HTR-8/SVneo (cell line): ENCODE results near the gene HOXD12.

ENCODE experiments used
- DNase-seq: peaks from one replicate; pipeline ENCODE4 v3.0.0; 2011; ENCODE audit warnings: low spot score, mixed read lengths; ENCODE audit not compliant: insufficient read length
- FAIRE-seq: peaks from 2 replicates; lab custom pipeline; 2011; peaks lifted over from hg19 to GRCh38; lab: Jason Lieb, UNC

HOXD12 gene

DNA sequence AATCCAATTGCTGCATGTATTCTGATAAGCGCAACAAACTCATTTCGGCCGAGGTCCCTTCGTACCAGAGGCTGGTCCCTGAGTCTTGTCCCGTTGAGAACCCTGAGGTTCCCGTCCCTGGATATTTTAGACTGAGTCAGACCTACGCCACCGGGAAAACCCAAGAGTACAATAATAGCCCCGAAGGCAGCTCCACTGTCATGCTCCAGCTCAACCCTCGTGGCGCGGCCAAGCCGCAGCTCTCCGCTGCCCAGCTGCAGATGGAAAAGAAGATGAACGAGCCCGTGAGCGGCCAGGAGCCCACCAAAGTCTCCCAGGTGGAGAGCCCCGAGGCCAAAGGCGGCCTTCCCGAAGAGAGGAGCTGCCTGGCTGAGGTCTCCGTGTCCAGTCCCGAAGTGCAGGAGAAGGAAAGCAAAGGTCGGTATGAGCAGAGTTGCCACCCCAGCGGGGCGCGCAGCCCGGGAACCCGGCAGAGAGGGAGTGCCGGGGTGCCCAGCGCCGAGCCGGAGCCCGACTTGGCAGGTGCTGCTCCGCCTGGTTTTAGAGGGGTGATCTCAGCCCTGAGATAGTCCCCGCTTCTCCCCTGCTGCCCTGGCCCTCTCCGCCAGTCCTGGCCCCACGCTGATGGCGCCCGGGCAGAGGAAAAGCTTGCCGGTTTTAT, 17.7 kb downstream of the HOXD12 start:
- DNase-seq: no peak
- no peak for FAIRE-seq

DNA sequence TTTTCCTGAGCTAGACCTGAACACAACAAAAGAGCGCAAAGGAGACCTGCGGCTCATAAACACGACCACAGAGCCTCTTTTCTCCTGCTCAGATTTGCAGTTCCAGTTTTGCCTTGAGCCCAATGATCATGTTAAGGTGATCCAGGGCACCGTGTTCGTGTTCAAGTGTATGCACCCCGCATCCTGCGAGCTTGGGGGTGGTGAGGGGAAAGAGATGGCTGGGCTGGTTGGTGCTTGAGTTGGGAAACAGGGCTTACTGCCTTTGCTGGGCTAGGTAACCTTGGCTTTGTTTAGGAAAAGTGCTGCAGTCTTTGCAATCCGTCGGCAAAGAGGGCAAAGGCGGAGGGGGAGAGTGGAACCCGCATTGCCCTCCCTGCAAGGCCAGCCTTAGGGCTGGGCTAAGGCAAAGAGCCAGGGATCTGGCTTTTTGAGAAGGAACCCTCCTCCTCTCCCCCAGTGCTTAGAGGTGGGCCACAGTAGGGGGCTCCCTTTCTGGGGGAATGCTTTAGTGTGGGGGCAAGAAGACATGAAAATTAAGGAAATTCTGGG, 18.3 kb downstream of the HOXD12 start:
- no peak for DNase-seq
- FAIRE-seq: no peak

DNA sequence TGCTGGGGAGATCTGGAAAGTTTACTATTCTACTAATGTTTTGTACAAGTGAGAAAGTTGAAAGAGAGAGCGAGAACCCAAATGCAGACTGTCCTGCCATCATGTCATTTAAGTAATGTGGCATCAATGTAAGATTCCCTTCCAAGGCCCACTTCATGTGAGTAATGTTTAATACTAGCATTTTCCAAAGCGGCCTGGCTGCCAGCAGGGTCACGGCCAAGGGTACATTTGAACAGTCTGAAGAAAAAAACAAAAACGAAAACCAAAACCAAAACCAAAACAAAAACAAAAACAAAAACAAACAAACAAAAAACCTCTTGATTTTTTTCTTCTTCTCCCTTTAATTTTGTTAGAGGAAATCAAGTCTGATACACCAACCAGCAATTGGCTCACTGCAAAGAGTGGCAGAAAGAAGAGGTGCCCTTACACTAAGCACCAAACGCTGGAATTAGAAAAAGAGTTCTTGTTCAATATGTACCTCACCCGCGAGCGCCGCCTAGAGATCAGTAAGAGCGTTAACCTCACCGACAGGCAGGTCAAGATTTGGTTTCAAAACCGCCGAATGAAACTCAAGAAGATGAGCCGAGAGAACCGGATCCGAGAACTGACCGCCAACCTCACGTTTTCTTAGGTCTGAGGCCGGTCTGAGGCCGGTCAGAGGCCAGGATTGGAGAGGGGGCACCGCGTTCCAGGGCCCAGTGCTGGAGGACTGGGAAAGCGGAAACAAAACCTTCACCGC, 19.2 kb downstream of the HOXD12 start:
- DNase-seq (no peak), FAIRE-seq (peak; percentile 63)

DNA sequence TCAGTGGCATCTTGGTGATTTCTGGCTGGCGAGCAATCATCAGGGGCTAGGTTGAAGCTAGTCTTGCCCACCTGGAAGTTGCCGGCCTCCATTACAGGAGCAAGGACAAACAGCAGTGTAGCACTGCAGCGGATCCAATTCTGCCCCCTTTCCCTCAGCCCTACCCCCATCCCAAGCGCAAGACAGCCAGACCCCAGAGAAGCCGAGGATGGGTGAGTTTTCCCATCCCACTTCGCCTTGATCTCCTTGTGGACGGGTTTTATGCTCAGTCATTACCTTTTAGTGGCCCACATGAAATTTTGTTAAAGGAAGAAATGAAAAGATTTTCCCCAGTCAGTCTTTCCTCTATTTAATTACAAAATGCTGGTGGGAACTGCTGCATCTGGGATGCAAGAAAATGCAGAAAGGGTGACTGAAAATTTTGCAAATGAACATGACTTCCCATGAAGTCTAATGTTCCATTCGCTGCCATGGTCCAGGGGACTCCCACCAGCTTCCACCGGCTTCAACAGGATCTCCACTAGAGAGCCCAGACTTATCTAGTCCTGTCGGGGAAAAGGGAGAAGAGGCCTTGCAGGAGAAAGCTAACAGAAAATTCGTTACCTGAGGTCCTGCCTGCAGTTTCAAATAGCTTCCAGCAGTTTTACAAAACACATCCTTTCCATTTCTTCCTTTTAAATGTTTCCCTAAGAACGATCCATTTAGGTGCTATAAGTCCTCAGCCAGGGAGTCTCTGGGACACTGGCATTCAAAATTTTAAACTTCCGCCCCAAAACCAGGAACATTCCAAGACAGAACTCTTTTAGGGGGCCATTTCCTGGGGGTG, 21.0 kb downstream of the HOXD12 start:
- no peak for DNase-seq
- no peak for FAIRE-seq

DNA sequence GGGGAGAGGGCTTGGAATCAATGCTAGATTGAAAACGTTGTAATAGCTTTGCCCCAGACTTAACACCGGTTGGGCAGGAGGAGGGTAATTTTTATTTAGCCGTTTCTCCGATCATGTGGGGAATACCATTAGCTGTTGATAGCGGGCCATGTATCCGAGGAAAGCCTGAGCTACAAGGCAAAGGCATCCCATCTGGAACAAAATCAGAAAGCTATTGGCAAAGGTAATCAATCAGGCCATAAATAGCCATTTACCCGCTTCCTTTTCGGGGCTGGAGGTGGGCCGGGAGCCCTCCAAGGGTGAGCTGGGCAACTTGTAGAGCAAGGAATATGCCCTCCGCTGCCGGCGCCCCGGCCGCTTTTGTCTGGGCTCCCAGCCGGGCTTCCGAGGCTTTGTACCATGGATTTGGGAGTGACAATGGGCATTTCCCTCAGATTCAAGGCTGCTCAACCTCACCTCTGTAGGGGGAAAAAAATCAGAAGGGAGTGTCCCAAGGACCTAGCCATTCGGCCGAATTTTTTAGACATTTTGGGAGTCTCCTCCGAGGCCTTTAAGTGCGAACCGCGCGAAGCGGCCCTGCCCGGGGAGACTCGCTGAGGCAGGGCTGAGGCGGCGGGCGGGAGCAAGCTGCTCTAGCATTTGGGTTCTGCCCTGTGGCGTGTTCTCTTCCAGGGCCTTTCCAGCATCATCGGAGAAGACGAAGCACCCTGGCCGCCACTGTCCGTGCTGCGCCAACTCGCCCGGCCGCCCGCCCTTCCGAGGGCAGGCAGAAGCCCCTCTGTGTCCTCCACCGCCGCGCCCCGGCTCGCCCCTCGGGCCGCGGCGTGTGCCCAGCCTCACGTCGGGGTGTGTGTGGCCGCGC, 21.8 kb downstream of the HOXD12 start:
- FAIRE-seq: no peak

DNA sequence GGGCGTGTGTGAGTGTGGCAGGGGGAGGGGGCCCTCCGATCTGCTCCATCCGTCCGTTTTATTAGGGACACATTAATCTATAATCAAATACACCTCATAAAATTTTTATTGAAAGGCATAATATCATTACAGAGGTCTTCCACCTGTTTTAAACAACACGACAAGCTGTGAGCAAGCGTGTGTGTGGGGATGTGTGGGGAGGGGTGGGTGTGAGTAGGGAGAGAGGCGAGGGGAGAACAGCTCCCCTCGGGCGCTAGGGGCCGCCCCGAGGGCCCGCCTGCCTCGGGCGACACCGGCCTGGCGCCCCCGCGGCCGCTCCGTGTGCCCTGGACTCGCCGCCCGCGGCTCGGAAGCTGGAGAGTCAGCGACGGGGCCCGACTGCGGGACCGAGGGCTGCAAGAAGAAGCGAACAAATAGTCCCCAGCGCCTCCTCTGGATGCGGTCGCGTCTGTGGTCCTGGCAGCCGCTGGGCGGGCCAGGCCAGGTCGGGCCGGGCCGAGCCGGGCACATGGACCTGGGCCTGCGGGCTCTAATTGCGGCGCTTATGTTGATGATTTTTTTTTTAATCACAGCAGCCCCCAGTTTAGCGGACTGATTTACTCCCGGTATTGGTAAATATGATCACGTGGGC, 22.6 kb downstream of the HOXD12 start:
- FAIRE-seq (no peak), DNase-seq (no peak)

More for the DNA sequence above, 21.8 kb downstream of the HOXD12 start:
- DNase-seq: no peak

DNA sequence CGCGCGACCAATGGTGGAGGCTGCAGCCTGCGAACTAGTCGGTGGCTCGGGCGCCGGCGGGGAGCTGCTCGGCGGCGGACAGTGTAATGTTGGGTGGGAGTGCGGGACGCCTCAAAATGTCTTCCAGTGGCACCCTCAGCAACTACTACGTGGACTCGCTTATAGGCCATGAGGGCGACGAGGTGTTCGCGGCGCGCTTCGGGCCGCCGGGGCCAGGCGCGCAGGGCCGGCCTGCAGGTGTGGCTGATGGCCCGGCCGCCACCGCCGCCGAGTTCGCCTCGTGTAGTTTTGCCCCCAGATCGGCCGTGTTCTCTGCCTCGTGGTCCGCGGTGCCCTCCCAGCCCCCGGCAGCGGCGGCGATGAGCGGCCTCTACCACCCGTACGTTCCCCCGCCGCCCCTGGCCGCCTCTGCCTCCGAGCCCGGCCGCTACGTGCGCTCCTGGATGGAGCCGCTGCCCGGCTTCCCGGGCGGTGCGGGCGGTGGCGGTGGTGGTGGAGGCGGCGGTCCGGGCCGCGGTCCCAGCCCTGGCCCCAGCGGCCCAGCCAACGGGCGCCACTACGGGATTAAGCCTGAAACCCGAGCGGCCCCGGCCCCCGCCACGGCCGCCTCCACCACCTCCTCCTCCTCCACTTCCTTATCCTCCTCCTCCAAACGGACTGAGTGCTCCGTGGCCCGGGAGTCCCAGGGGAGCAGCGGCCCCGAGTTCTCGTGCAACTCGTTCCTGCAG, 23.3 kb downstream of the HOXD12 start, which contains the start of gene HOXD9:
Gene HOXD9 (plus strand): TSS at position 37 of the 728 bp plus-strand sequence. CDS start 50 bp downstream, at position 87.
- no peak for FAIRE-seq
- DNase-seq: no peak

DNA sequence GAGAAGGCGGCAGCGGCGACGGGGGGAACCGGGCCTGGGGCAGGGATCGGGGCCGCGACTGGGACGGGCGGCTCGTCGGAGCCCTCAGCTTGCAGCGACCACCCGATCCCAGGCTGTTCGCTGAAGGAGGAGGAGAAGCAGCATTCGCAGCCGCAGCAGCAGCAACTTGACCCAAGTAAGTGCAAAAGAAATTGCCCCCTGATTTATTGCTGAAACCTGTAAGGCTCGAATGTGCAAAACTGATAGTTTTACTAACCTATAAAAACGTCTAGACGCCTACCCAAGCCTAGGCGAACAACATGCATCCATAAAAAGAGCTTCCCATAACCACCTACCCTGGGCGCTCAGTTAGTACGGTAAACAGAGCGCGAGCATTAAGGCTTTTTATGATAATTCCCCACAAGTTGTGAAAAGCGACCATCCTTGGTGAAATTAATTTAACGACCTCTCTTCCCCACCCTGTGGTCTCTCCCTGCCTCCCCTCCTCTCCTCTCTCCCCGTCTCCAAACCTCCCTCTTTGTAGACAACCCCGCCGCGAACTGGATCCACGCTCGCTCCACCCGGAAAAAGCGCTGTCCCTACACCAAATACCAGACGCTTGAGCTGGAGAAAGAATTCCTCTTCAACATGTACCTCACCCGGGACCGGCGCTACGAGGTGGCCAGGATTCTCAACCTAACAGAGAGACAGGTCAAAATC, 24.0 kb downstream of the HOXD12 start:
- FAIRE-seq (no peak), DNase-seq (no peak)

DNA sequence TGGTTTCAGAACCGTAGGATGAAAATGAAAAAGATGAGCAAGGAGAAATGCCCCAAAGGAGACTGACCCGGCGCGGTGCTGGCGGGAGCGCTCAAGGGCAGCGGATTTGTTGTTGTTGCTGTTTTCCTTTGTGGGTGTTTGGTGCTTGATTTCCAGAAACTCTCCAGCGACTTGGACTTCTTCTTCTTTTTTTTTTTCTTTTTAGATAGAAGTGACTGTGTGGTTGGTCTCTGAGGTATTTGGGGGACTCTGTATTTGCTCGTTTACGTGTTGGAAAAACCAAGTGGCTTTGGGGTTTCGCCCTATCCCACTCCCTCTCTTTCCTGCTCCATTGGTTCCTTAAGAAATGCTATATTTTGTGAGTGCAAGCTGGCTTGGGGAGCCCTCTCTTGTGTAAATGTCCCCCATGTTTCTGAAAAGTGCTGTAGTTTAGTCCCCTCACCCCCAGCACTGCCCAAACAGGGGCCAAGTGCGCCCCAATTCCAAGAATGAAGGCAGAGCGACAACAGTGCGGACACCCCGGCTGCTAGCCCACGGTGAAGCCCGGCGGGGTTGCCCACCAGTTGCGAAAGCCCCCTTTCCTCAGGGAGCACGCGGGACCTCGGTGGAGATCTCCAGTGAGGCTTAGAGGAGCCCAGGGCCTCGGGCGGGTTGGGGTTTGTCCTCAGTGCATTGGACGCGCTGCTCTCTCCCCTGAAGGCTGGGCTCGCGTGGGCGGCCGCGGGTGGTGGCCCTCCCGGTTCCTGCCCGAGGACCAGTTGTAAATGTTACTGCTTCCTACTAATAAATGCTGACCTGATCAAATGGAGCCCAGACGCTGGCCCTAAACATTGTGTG, 24.7 kb downstream of the HOXD12 start:
- no peak for DNase-seq
- no peak for FAIRE-seq

DNA sequence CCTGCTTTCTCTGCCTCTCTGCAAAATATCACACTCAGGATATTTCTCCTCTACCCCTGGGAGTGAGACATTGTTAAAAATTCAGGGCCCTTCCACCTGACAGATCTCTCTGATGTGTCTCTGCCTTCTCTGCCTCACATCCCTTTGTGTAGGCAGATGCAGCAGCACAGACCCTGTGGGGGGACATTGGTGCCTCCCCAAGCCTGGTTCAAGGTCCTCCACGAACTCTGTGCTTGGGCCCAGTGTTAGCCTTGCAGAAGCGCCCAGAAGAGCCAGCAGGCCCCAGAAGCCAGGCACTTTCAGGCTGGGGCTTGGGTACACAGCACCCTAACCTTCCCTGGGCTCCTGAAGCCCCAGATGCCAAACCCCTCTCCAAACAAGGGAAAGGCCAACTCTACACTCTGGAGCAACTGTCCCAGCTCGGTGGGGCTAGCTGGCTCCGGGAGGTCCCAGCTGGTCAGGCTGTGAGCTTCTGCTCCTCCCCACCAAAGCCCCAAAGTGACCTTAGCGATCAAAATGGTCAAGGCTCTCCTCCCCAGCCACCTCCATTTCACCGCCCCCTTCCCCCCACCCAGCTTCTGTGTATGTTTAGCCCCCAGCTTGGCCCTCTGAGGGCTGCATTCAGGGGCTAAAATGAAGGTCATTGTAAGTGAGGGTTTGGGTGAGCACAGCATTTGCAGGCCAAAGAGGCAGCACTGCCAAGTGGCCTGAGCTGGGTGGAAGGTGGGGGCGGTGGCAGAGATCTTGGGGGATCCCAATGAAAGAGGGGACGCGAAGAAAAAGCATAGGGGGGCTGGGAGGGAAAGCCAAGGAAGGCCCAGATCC, 25.6 kb downstream of the HOXD12 start:
- FAIRE-seq (no peak), DNase-seq (no peak)

DNA sequence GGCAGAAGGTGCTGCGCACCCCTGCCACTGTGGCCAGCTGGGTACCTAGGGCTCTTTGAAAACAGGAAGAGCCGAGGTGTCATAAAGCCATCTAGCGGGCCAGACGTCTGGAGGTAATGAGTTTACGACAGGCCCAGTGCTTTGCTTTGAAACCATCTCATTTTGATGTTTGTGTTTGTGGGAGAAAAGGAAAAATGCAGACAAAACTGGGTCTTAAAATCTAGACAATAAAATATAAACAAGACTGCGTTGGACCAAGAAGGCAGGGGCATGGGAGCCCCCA, 26.1 kb downstream of the HOXD12 start:
- no peak for FAIRE-seq
- no peak for DNase-seq

DNA sequence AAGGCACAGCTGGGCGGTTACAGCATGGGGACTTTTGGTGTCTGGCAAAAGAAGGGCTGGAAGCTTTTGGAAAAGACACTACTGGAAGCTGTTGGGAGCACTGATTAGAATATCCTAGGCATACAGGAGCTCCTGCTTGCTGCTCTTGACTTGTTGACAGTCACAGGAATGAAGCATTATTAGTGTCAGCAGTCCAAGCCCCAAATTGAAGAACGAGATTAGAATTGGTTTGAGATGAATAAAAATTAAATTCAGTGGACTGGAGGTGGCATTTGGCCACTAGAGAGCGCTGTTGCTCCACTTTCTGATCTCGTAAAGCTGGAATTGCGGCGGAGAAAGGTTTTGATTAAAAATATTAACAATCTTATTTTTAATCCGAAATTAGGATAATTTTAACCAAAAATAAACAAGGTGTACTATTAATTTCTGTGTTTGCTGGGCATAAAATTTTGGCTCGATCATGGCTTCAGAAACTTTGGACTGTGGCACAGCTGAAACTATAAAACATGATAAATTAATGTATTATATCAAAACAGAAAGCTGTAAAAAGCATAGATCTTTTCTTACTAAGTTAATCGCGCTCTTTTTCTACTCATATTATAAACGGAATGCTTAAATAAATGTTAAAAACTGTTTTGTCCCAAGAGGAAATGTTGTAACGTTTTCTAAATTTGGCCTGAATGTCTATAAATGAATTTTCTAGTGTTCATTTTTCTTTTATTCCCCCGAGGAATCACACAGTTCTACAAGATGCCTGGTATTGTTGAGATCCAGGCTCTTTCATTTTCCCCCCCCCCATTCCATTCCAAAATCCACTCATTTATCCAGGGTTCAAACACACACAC, 27.6 kb downstream of the HOXD12 start:
- DNase-seq (no peak), FAIRE-seq (no peak)

DNA sequence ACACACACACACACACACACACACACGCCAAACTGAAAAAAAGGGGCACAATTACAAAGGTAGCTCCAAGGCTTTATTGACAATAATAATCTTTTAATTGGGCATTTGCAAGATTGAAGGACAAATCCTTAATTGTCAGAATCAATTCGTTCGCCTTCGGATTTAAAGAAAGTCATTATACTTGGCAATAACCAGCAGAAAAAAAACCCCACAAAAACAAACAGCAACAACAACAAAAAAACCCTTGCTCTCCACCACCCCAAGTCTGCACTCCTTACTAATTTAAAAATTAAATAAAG, 28.1 kb downstream of the HOXD12 start:
- DNase-seq (no peak), FAIRE-seq (no peak)

DNA sequence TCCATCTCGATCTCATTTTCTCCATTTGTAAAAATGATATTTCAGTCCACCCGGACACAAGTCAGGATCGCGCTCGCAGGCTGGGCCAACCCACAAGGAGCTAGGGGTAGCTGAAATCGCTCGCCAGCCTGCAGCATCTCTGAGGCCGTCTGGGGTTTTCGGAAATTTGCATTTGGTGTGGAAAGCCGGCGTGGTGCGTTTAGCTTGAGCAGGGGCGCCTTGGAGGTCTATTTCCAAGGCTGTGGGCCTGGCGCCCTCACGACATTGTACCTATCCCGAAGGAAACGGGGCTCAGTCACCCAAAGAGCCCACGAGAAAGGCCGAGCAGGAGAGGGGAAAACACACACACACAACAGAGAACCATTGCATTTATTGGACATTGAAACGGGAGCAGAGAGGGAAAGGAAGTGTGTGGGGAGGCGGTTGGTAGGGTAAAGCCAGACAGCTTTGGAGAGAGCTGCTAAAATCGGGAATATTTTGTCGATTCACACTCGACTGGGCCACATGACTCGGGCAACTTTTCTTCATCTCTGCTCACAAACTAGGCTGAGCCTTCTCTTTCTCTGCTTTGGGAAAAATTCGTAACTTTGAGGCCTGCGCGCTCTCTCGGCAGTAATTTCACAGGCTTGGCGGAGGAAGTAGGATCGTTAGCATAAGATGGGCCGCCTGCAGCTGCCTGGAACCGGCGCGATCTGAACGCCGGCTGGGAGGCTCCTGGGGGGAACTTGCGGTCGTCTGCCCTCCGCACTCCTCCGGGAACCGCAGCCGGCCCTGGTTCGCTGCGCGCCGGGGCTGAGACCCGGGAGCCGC, 28.8 kb downstream of the HOXD12 start:
- DNase-seq: no peak
- FAIRE-seq: no peak
